CD4-positive, alpha-beta T cell treated with Interleukin-4 for 1 hour (primary cell): ENCODE data around the gene CTIF.

Experiments
- DNase-seq, 2 donors: peaks; one replicate each; pipeline ENCODE4 v3.0.0-alpha.2; 2020 to 2022

The CTIF gene

DNA sequence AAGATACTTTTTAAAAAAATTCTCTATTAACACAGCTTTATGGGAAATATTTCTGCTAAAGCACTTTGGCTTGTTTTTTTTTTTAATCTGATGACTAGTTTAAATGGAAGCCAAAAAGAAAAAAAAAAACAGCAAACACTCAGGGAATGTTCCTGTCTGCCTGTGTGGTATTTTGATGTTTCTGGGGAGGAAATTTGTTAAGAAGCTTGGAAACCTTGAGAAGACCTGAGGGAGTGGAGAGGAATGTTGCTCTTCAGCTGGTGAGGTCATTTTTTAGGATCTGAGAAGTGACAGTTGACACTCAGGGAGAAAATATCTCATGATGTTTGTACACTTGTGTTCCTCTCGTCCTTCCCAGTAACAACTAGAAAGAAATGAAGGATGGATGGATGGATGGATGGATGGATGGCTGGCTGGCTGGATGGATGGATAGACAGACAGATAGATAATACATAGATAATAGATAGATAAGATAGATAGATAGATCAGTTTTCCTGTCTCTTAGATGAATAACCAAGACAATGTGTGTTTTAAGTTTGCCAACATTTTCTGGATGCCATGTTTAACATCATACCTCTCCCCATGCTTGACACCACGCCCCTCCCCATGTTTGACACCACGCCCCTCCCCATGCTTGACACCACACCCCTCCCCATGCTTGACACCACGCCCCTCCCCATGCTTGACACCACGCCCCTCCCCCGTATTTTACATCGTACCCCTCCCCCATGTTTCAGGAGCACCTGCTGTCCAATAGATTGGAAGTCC lies 84.8 kb downstream of the CTIF start:
- no peak for DNase-seq

DNA sequence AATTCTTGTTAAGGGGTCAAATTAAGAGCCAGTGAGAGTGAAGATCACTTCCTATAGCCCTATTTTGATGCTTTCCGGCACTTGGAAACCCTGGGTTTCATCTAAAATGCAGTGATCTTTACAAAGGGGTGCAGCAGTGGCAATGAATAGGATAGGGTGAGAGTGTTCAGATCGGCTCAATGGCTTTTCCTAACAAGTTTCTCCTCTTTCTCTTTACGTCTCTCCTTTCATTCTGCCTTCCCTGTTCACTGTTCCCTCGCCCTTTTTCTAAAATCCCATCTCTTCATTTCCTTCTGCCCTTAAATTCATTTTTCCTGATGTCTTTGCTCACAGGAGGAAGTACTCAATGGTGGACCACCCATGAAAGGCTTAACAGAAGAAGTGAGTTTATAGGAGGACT lies 86.0 kb downstream of the CTIF start:
- DNase-seq, result no peak

DNA sequence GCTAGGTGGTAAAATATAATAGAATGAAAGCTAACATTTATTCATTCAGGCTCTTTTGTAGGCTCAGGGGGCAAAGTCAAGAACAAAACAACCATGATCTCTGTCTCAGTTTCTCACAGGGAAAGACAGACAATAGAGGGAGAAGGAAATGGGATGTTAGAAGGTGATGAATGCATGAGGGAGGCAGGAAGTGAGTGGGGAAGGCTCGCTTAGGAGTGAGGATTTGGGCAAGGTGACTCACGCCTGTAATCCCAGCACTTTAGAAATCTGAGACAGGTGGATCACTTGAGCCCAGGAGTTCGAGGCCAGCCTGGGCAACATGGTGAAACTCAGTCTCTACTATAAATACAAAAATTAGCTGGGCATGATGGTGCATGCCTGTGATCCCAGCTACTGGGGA lies 88.4 kb downstream of the CTIF start:
- DNase-seq, result no peak

DNA sequence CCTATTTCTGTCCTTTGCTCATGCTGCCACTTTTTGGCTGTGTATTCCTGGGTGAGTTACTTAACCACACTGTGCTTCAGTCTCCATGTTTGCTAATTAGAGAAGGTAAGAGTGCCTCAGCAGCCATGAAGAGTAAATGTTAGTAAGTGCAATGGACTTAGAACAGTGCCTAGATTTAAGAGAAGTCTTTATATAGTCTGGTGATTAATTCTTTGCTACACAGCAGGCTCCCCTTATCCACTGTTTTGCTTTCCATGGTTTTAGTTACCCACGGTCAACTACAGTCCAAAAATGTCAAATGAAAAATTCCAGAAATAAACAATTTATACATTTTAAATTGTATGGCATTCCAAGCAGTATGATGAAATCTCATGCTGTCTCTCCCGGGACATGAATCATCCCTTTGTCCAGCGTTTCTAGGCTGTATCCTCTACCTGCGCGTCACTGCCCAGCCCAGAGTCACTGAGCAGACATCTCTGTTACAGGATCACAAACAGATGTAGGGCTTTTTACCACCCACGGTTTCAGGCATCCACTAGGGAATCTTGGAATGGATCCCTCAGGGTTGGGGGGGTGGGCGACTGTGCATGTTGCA lies 91.0 kb downstream of the CTIF start:
- DNase-seq, result no peak

DNA sequence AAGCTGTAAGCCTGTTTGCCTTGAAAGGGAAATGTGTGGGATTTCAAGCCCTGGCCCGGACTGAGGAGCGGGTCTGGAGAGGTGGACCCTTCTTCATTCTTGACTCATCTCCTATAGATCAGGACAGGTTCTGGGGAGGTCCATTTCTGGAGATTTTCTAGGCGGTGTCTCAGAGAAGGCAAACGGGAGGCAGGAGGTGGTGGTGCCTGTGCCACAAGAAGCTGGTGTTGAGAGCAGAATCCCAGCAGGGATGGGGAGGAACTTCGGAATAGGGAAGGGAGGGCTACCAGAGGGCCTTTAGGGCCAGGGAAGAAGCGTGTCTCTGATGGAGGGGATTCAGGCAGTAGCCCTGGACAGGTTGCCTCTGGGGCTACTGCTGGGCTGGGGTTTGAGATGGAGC lies 93.0 kb downstream of the CTIF start:
- DNase-seq, result no peak

DNA sequence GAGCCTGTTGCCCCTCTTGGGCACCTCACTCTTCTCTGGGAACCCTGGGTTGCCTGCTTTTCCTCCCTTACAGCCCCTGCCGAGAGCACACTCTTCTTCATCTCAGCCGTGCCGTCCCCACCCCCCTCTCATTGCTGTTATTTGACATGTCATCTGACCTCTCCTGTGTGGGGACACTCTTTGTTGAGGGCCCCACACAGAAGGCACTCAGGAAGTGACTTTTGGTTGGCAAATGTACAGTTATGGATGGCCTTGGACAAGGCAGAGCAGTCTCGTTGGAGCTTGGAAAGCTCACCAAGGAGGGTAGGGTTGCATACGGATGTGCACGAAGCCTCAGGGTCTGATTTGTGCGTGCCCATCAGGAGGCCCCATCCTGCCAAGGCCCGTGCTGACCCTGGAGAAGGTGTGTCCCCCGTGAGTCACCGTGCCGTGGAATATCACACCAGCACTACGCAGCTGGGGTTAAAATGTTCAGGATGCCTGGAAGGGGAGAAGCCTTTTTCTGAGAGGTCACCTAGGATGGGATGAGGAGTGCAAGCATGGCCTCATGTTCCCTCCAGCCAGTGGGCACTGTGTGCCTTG lies 93.9 kb downstream of the CTIF start:
- no peak for DNase-seq

DNA sequence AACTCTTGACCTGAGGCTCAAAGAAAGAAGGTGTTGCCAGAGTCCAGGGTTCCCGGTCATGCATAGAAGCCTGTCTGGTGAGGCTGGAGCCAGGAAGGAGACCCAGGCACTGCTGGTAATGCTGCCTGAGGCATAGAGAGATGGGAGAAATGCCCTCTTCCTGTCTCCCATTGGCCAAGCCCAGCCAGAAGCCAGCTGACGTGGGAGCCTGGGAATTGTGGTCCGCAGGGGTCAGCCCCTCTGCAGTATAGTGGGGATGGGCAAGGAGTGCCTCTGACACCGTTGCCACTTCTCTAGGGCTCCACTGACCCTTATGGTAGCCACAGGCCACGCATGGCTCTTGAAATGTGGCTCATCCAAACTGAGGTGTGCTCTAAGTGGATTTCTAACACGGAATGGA lies 95.7 kb downstream of the CTIF start:
- DNase-seq, result no peak

DNA sequence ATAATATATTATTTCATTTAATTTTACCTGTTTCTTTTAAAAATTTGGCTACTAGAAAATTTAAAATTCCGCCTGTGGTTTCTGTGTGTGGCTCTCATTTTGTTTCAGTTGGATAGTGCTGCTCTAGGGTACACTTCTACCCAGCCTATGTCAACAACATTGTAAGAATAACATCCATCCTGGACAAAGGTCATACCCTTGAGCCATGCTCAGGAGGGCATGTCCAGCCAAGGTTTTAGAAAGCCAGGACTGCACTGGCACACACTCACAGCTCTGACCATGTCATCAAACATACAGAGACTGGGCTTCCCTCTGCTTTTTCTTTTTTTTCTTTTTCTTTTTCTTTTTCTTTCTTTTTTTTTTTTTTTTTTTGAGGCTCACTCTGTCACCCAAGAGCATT lies 96.1 kb downstream of the CTIF start:
- no peak for DNase-seq

DNA sequence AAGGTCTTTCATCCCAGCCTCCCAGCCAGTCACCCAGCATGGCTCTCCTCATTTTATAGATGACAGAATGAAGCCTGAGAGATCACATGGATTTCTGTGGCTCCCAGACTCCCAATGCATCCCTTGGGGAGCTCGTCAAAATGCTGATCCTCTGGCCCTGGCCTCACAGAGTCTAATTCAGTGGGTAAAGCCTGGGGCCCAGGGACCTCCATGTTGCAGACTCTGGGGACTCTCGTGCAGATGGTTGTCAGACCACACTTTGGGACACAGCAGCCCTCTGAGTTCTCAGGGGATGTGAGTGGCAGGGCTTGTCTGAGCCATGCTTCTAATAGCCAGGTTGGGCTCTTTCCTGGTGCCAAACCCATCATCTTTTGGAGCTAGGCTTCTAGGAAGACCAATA lies 97.0 kb downstream of the CTIF start:
- DNase-seq, result no peak

DNA sequence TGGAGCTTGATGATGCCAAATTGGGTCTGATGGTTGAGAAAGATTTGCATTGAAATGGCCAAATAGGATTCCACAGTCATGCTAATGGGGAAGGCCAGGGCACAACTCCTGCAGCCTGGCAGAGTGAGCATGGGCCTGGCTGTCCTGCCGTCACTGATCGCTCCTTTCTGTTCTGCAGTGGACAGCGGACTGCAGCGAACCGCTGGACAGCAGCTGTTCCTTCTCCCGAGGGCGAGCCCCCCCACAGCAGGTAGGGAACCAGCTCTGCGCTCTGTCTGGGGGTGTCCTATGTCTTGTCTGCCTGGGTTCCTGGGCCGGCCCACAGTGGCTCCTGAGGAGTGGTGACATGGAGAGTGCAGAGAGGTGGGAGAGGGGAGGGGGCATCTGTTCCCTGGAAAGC lies 97.6 kb downstream of the CTIF start:
- DNase-seq, result no peak

DNA sequence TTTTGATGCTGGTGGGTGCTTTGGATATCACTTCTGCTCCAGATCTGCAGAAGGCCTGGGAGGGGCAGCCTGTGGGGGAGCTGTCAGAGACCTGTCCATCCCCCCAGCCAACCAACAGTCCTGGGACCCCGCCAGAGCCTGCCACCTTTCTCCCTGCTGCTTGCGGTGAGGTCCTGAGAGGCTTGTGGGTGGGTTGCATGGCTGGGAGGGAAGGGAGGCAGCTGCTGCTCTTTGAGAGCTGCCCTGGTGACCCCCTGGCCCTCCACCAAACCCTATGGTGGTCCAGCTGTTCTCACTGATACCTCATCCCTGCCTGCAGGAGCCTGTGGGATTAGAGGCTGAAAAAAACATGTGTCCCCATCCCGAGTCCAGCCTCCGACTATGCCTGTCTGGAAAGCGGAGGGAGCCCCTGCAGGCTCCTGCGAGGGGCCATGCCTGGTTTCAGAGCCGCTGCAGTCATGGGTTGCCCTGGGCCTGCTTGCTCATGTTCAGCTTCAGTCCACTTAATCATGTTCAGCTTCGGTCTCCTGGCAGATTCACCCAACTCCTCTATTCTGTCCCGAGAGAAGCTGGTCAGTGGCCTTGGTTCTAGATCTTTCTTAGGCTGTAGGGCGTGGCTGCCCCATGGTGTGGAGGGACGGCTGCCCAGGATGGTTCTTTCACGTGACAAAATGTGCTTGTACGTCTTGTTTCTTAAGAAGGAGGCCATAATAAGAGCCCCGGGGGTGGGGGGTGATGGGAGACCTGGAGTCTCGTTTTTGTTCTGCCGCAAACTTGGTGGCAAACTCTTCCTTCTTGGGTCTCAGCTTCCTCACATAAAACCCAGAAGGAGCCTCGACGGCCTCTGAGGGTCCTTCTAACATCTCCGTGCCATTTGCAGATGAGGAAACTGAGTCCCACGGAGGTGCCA lies 98.5 kb downstream of the CTIF start:
- DNase-seq, result no peak

DNA sequence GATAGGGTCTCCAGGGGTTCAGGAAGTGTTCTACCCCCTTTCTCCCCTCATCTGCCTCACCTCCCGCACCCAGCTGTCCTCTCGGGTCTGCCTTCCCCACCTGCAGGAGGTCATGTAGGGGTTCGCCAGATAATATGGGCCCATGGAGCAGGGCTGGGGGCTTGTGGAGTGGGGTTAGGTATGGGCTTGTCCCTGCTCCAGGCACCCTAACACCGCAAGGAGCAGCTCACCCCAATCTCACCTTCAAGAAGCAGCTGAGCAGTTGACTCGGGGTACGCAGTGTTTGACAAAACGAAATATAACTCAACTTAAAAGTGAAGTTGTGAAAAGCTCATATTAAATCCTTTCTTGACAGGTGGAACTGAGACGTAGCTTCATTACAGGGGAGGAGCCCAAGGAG lies 99.6 kb downstream of the CTIF start:
- DNase-seq, result no peak

DNA sequence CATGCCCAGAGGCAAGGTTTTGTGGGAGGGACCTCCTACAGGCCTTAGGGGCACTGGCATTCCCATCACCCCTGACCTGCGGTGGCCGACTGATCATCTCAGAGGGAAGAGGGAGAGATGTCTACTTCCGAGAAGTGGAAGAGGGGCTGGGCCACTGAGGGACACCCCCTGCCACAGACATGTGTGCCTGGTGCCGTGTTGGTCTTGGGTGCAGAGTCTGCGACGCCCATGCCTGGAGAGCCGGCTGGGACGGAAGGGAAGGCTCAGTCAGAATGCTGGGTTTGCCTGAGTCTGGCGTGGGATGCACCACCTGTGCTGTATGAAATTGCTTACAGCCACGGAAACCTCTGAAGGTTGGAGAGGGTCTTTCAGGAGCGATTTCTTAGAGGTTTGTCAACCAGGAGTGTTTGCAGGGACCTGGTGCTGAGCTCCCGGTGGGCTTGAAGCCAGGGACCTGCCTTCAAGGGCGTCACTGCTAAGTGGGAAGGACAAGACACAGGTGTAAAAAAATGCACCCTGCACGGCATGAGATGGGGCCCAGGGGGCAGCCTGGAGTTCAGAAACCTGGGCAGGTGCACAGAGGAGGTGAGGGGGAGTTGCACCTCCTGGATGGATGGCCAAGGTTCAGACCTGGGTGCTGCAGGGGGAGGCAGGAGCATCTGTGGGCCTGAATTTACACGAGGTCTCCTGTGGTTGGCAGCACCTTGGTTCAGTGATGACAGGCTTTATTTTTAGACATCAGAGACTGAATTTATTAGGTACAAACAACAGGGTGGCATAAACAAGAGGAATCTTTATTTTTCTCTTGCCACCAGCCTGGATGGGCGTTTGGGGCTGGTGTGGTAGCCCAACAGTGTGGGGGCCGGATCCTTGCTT lies 100.3 kb downstream of the CTIF start:
- DNase-seq, result no peak

DNA sequence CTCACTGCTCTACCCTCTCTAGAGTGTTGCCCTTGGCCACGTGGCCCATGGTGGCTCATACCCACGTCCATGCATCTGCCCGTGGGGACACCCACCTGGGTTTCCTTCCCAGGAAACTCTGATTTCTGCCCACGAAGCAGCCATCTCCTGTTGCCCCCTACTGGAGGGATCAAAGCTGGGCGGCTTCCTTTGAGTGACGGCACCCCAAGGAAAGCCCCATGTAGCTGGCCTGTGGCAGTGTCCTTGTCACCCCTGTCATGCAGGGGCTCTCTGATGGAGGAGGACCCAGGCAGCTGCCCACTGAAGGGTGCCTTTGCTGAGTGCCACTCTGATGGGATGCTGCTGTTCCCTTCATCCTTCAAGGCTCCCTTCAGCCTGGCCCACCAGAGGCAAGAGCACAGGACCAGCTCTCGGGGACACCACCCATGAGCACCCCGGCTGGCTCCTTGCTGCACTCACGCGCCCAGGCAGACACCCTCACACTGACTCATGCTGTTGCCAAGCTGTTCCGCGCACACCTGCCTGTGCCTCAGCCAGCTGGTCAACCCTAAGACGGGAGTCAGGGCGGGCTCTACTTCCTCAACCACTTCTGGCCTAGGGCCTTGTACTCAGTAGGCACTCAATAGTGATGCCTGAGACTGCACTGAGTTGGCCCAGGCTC lies 101.1 kb downstream of the CTIF start:
- no peak for DNase-seq

DNA sequence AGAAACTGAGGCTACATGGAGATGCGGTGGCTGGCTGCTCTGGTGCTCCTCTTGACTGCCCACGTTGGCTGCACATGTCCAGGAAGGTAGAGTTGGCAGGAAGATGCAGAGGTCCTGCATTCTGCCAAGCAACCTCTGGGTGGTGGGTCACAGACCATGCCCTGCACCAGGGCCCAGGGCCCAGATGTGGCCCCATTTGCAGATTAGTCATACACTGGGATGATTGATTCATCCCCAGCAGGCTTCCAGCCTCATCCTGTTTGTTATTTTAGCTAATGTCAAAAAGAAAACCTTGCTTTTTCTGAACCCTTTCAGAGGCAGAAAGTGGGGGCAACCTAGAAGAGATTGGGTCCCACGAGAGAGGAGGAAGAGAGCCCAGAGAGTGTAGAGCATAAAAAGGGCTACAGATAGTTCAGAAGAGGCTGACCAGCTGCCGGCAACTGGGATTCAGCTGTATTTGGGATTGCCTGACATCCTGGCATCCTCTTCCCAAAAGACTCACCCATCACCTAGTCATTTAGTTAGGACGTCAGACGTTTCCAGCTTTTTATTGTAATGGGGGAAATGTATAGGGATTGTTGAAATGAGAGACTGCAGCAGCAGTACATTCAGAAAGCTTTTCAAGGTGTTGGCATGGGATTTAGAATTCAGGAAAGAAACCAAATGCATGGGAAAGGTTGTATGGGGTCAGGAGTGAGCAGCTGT lies 101.9 kb downstream of the CTIF start:
- no peak for DNase-seq

DNA sequence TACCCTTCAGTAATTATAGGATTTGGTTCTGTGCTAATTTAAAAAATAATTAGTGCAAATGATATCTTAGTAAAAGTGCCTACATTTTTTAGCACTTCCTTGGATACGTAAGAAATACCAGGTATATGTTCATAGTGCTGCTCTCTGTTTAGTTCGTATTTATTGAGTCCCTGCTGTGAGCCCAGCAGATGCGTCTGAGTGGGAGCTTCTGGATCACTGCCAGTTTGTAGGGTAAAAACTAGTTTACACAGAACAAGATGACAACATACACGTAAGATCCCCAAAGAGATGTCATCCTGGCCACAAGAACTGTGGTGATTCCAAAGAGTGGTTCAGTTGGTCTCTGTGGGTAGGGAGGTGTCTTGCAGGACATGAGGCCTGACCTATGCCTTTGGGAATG lies 103.2 kb downstream of the CTIF start:
- DNase-seq, result no peak

DNA sequence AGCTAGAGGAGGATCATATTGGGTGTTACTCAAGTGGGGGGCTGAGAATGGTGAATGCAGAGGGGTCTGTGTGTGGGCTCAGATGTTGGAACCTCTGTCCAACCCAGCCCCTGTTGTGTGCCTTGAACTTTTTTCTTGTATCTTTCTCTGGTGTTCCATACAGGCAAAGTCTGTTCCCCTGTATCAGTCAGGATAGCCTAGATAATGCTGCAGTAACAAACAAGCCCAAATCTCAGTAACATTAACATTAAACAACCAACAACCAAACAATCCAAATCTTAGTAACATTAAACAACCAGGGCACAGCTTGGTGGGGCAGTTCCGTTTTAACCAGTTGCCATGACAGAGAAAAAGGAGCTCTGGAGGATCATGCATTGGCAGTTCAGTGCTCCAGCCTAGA lies 103.7 kb downstream of the CTIF start:
- DNase-seq, result no peak

DNA sequence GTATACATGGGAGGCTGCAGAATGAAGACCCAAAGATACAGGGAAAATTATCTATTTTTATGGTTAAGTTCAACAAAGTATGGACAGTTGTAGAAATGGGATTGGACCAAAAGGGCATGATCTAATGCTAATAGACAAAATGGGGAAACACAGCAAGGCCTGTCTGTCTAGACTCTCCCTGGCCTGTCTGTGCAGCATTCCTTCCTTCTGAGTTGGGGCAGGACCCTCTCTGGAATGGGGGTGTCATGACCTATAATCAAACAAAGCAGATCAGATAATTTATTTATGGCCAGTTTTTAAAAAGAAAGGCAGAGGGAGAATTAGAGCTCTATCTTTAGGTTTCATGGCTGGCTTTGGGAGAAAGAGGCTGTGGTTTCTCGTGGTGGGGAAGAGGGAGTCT lies 104.4 kb downstream of the CTIF start:
- DNase-seq, result no peak

DNA sequence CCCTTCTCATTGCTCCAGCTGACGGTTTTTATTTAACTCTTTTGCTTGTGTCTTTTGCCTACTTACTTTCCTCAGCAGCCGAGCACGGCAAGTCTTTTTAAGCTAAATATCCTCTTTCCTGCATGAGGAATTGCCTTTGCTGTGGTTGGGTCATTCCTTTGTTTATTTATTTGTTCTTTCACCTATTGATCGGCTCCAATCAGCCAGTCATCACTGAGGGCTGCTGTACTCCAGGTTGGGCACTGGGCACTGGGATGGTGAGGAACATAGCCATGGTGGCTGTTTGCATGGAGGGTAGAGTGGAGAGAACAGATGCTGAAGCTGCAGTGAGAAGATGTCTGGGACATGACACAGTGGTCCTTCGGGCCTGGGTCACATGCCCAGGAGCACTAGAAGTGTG lies 105.2 kb downstream of the CTIF start:
- DNase-seq, result no peak

DNA sequence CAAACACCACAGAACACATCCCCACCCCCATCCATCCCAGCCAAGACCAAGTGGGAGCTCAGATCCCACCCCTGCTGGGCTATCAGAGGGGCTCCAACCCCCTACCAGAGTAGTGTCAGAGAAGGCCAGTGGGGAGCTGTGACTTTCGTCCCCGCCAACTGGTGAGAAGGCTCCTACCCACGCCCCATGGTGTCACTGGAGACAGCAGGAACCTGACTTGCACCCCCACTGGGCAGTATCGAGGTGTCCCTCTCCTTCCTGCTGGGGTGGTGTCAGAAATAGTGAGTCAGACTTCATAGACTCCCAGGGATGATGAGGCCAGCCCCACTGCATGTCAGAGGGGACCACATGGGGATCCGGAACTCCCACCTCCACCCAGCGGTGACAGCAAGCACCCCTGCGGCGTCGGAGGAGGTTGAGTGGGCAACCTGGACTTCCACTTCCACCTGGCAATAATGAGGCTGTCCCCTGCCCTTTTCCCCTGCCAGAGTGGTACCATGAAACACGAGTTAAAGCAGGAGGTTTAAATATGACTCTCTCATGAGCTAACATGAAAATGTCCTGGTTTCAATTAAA lies 106.7 kb downstream of the CTIF start:
- DNase-seq, result no peak

DNA sequence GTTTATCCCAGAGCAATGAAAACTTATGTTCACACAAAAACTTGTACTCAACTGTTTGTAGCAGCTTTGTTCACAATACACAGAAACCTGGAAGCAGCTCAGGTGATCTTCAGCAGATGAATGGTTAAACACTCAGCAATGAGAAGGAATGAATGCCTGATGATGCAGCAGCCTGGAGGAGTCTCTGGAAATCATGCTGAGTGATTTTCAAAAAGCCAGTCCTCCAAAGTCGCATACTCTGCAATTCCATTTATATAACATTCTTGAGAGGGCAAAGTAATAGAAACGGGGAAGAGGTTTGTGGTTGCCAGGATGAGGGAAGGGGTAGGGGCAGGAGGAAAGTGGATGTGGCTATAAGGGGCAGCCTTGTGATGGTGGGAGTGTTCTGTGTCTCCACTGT lies 108.1 kb downstream of the CTIF start:
- DNase-seq, result no peak
